HFF-Myc (cell line): ENCODE results near the gene FAM83D.

Experiments
- DNase-seq: peaks from one replicate; pipeline ENCODE4 v3.0.0-alpha.2; 2011; ENCODE audit warnings: low read depth; ENCODE audit errors: extremely low read depth
- H3K4me3 ChIP-seq: replicated peaks from 2 replicates; pipeline ENCODE4 v1.5.1; 2011; ENCODE audit warnings: low read depth, mild to moderate bottlenecking, control low read depth, low read length
- CTCF ChIP-seq: IDR thresholded peaks from 2 replicates; pipeline ENCODE4 v1.5.1; 2012; ENCODE audit warnings: mild to moderate bottlenecking, low read depth, low read length, control low read depth; ENCODE audit errors: missing control alignments

Gene FAM83D

GRCh38 chr20:38945012-38945411, 18.8 kb downstream of the FAM83D start:
- no peak for DNase-seq
- no peak overlapping the region for H3K4me3 ChIP-seq
- TF ChIP-seq CTCF = no peak

DNA sequence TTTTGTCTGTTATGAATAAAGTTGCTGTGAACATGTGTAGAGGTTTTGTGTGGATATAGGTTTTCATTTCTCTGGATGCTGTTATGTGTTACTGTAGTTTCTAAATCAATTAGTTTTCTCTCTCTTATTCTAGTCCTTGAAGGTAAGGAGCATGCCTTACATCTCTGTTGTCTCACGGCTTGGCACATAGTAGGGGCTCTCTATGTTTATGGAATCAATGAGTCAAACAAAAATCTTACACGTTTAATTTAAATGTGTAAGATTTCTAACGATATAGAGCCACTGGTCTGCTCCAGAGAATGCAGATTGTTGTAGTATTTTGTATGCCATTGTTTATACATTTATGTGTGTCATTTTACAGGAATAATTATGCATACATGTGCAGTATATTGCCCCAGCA, 20.6 kb downstream of the FAM83D start:
- no peak for TF ChIP-seq CTCF
- no peak overlapping the region for H3K4me3 ChIP-seq
- DNase-seq = no peak

GRCh38 chr20:38947931-38948362, 21.7 kb downstream of the FAM83D start:
- no peak for TF ChIP-seq CTCF
- no peak overlapping the region for H3K4me3 ChIP-seq
- no peak for DNase-seq

- no peak for DNase-seq
- H3K4me3 ChIP-seq = no peak overlapping the region
- TF ChIP-seq CTCF = no peak
Observed at GRCh38 chr20:38950254-38950653, 24.0 kb downstream of the FAM83D start.

GRCh38 chr20:38951611-38952010, 25.4 kb downstream of the FAM83D start:
- no peak for TF ChIP-seq CTCF
- DNase-seq = no peak
- H3K4me3 ChIP-seq = no peak overlapping the region

GRCh38 chr20:38952153-38952552, 25.9 kb downstream of the FAM83D start:
- TF ChIP-seq CTCF = no peak
- no peak overlapping the region for H3K4me3 ChIP-seq
- no peak for DNase-seq

DNA sequence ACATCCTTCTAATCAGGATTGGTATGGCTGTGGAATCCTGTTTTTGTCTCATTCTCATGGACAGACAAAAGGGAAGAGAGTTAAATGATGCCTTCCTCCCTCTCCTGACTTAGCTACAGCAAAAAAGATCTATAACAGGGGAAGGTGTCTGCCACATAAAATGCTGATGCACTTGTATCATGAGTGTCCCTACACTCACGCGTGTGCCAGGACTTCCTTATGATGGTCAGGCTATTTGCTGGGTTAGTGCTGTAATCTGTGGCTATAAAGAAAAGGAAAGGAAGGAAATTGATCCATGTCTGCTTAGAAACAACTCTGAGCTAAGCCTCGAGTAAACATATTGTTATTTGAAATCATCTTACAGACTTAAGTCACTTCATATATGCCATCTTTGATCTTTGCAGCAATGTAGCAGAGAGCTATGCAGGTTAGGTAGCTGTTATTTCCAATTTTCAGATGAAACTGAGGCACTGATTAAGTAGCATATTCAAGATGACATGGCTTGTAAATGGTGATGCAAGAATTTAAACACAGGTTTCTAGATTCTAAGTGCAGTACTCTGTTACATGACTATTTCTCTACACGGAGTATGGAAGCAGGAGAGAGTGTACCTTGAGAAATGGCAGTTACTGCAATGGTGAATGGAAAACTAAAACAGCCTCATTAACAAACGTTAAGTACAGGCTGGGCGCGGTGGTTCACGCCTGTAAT, 27.6 kb downstream of the FAM83D start:
- no peak for DNase-seq
- TF ChIP-seq CTCF = no peak
- no peak overlapping the region for H3K4me3 ChIP-seq
